B cell (primary cell): ENCODE measurements around the gene CTLA4. TPM values are rescaled to one million over a fixed set of nuclear protein-coding genes. Genes with fewer than 3 reads are reported as not detected.

Source experiments
- ATAC-seq: fragments of 200-7000 bp; cut with Tn5 transposase; one replicate; pipeline ENCODE4 v1.10.0; 2021; ENCODE audit warnings: low read depth, mild to moderate bottlenecking, moderate number of reproducible peaks, moderate library complexity
- CTCF ChIA-PET: fragments of 350-600 bp; sonication (Branson Sonifier 250); formaldehyde crosslinking; loops from one replicate; lab custom pipeline; 2021; ENCODE audit warnings: antibody characterized with exemption, inconsistent platforms; lab: Charles Lee
- POLR2A ChIA-PET: fragments of 350-600 bp; sonication (Branson Sonifier 250); formaldehyde crosslinking; loops from one replicate; lab custom pipeline; 2021; ENCODE audit warnings: antibody characterized with exemption; lab: Charles Lee
- DNase-seq: peaks from one replicate; pipeline ENCODE4 v3.0.0; 2013
- H2AFZ ChIP-seq: 2 replicates; pipeline ENCODE4 v1.6.1; 2012; ENCODE audit warnings: mild to moderate bottlenecking, low read depth, low read length; ENCODE audit not compliant: insufficient read depth, poor library complexity, severe bottlenecking
- H3K27ac ChIP-seq, 2 donors: 1 replicate in 1 of 2; 2 replicates in 1 of 2; pipeline ENCODE4 v1.5.1; 2012 to 2013; ENCODE audit warnings: low read length in 2 of 2, mild to moderate bottlenecking in 2 of 2, moderate library complexity in 1 of 2
- H3K27me3 ChIP-seq, 4 experiments: fragments of 200-600 bp in 1 of 4; sonication (generic) in 1 of 4; replicated peaks in 1 of 4; 1 replicate in 2 of 4; 2 replicates in 2 of 4; pipeline versions ENCODE4 v1.6.1 to v1.7.0; 2013 to 2016; ENCODE audit warnings: low read length in 3 of 4, mild to moderate bottlenecking in 2 of 4, mixed read lengths in 1 of 4, moderate library complexity in 1 of 4; ENCODE audit not compliant: insufficient read depth in 4 of 4, control insufficient read depth in 3 of 4; ENCODE audit errors: control extremely low read depth in 1 of 4
- H3K36me3 ChIP-seq, 2 experiments: replicated peaks in 1 of 2; 1 replicate in 1 of 2; 2 replicates in 1 of 2; pipeline versions ENCODE4 v1.6.1 to v1.7.1; 2013; ENCODE audit warnings: low read length in 1 of 2; ENCODE audit not compliant: insufficient read depth in 2 of 2, control insufficient read depth in 1 of 2; ENCODE audit errors: control extremely low read depth in 1 of 2, extremely low read depth in 1 of 2
- H3K4me1 ChIP-seq, 2 donors: fragments of 200-600 bp in 1 of 2; sonication (generic) in 1 of 2; 1 replicate in 1 of 2; 2 replicates in 1 of 2; pipeline versions ENCODE4 v1.5.1 to v1.6.1; 2013 to 2017; ENCODE audit warnings: low read length in 2 of 2; ENCODE audit not compliant: control insufficient read depth in 2 of 2, insufficient read depth in 2 of 2
- H3K4me2 ChIP-seq: replicated peaks from 2 replicates; pipeline ENCODE3; 2012; ENCODE audit warnings: mild to moderate bottlenecking, low read depth, low read length; ENCODE audit not compliant: poor library complexity, severe bottlenecking
- H3K4me3 ChIP-seq, 5 experiments: fragments of 200-600 bp in 1 of 5; sonication (generic) in 1 of 5; 1 replicate in 3 of 5; 2 replicates in 2 of 5; pipeline versions ENCODE4 v1.5.1 to v1.7.0; 2011 to 2016; ENCODE audit warnings: low read length in 4 of 5, mild to moderate bottlenecking in 4 of 5, low read depth in 2 of 5, control low read depth in 1 of 5, moderate library complexity in 1 of 5; ENCODE audit not compliant: insufficient read depth in 1 of 5; ENCODE audit errors: control extremely low read depth in 1 of 5, extremely low read depth in 1 of 5
- H3K79me2 ChIP-seq: fragments of 200-600 bp; sonication (generic); one replicate; pipeline ENCODE4 v1.6.0; 2016; ENCODE audit warnings: low read length; ENCODE audit not compliant: control insufficient read depth, insufficient read depth
- H3K9ac ChIP-seq: fragments of 200-600 bp; sonication (generic); 2 replicates; pipeline ENCODE4 v1.6.1; 2017; ENCODE audit warnings: mild to moderate bottlenecking, low read length, moderate library complexity
- H3K9me3 ChIP-seq, 3 donors: one replicate each; pipeline versions ENCODE4 v1.6.1 to v1.7.1; 2013; ENCODE audit warnings: low read length in 2 of 3; ENCODE audit not compliant: control insufficient read depth in 2 of 3, insufficient read depth in 1 of 3; ENCODE audit errors: control extremely low read depth in 1 of 3
- H4K20me1 ChIP-seq: 2 replicates; pipeline ENCODE4 v1.6.0; 2012; ENCODE audit warnings: mild to moderate bottlenecking, low read length; ENCODE audit not compliant: insufficient read depth, control insufficient read depth, poor library complexity, severe bottlenecking
- H3K27ac Mint-ChIP-seq: one replicate; pipeline ENCODE4 v1.8.0; 2021; ENCODE audit warnings: mixed read lengths
- H3K27me3 Mint-ChIP-seq: one replicate; pipeline ENCODE4 v1.8.0; 2021; ENCODE audit warnings: mixed read lengths
- H3K4me1 Mint-ChIP-seq: one replicate; pipeline ENCODE4 v1.8.0; 2021; ENCODE audit warnings: mixed read lengths
- H3K4me3 Mint-ChIP-seq: one replicate; pipeline ENCODE4 v1.8.0; 2021; ENCODE audit warnings: mixed read lengths
- H3K9me3 Mint-ChIP-seq: one replicate; pipeline ENCODE4 v1.8.0; 2022; ENCODE audit warnings: mixed read lengths; ENCODE audit not compliant: insufficient read depth
- CTCF ChIP-seq: fragments of 200-600 bp; IDR thresholded peaks from one replicate; pipeline ENCODE4 v1.8.0; 2022; ENCODE audit warnings: antibody characterized with exemption, mild to moderate bottlenecking
- EZH2 ChIP-seq: IDR thresholded peaks from 2 replicates; pipeline ENCODE4 v1.6.1; 2012; ENCODE audit warnings: borderline replicate concordance, low read depth, mild to moderate bottlenecking, moderate library complexity, low read length; ENCODE audit not compliant: insufficient read depth, poor library complexity, severe bottlenecking
- WGBS: methylation state at CpG from one replicate; pipeline ENCODE4 v1.1.5; 2013; ENCODE audit warnings: missing lambda C conversion rate; ENCODE audit not compliant: insufficient coverage; 5-methylcytosine and 5-hydroxymethylcytosine counted together
- intact Hi-C: fragments of 100-400 bp; cut with micrococcal nuclease; formaldehyde crosslinking; loops from one replicate; pipeline ENCODE4 v1.10.0; 2022
- polyA plus RNA-seq: library from polyadenylated mRNA; depleted of rRNA; stranded (reverse); fragments of >200 nt; gene quantifications from 2 replicates; pipeline ENCODE4 v1.2.3, GENCODE V29; 2012
- total RNA-seq, 2 donors: library from RNA; stranded (reverse); fragments of 120-200 nt in 1 of 2; gene quantifications; 1 replicate in 1 of 2; 2 replicates in 1 of 2; pipeline versions ENCODE4 v1.2.3 to v1.2.4, GENCODE V29; 2013 to 2022

Gene CTLA4
- total and polyA plus RNA-seq, 2 donors (not counting 1 experiment from before 2014, with no cell fraction given) = 0.30 TPM; not detected in 1

- no peak overlapping the region for H3K4me3 ChIP-seq
- ATAC-seq = no peak
Measured at GRCh38 chr2:203893401-203893800, 25.8 kb downstream of the CTLA4 start.

GRCh38 chr2:203893840-203894239 lies 26.3 kb downstream of the CTLA4 start:
- Mint-ChIP-seq H3K4me1 (peaks cover 21% of the 10 kb centered on the region), H3K9me3 (no peaks in the 10 kb centered on the region), H3K27me3 (peaks cover 18% of the 10 kb centered on the region), H3K27ac (no peak overlapping the region), H3K4me3 (no peak overlapping the region)
- Histone ChIP-seq H3K27me3 (peaks cover 0 to 19% (median 2%) of the 10 kb centered on the region in 4 experiments), H3K9ac (no peak overlapping the region), H4K20me1 (no peaks in the 10 kb centered on the region), H3K4me3 (no peak overlapping the region), H3K36me3 (no peaks in the 10 kb centered on the region), H3K27ac (no peak overlapping the region), H2AFZ (no peak overlapping the region), H3K79me2 (no peaks in the 10 kb centered on the region), H3K4me1 (peaks cover 14 to 17% of the 10 kb centered on the region in 2 donors), H3K9me3 (peaks cover 0 to 1% (median 0%) of the 10 kb centered on the region in 3 donors), H3K4me2 (no peak overlapping the region)
- ChIA-PET CTCF (no interaction called here), POLR2A (no interaction called here)
- 96% methylated on average over 3 of the region's 7 CpGs for WGBS
- TF ChIP-seq EZH2 = no peak
- ATAC-seq = no peak
- intact Hi-C loops = no loop called here
- no peak for DNase-seq

More at GRCh38 chr2:203893401-203893800, 25.8 kb downstream of the CTLA4 start:
- H3K27ac ChIP-seq = no peak overlapping the region
- Mint-ChIP-seq H3K4me3 (no peak overlapping the region), H3K4me1 (peaks cover 20% of the 10 kb centered on the region), H3K27me3 (peaks cover 18% of the 10 kb centered on the region), H3K9me3 (no peaks in the 10 kb centered on the region), H3K27ac (no peak overlapping the region)
- TF ChIP-seq CTCF (no peak), EZH2 (no peak)
- peaks cover 0 to 1% (median 0%) of the 10 kb centered on the region in 3 donors for H3K9me3 ChIP-seq
- H3K36me3 ChIP-seq = no peaks in the 10 kb centered on the region
- H3K79me2 ChIP-seq = no peaks in the 10 kb centered on the region
- no peak overlapping the region for H3K4me2 ChIP-seq
- H4K20me1 ChIP-seq = no peaks in the 10 kb centered on the region
- DNase-seq = no peak
- H3K9ac ChIP-seq = no peak overlapping the region
- ChIA-PET POLR2A (no interaction called here), CTCF (no interaction called here)
- peaks cover 14 to 16% of the 10 kb centered on the region in 2 donors for H3K4me1 ChIP-seq
- intact Hi-C loops = no loop called here
- peaks cover 0 to 19% (median 2%) of the 10 kb centered on the region in 4 experiments for H3K27me3 ChIP-seq
- no peak overlapping the region for H2AFZ ChIP-seq
